ENCODE results near the gene TYSND1.

Gene TYSND1

GRCh38 chr10:70146489-70147258 is at the start of gene TYSND1:
Gene TYSND1 (minus strand): TSS chr10:70146700. CDS start chr10:70146586, 114 bp downstream.
- peak; percentile 97 for DNase-seq (ENCODE audit: low read depth, low spot score)
- no peaks in the 10 kb centered on the region; the same call in 1 of the 2 replicates for H3K36me3 ChIP-seq (ENCODE audit: control insufficient read depth, insufficient read depth, low read length)
- H3K27ac ChIP-seq (ENCODE audit: low read length), result no peak within 1 kb of the TSS
- no peaks in the 10 kb centered on the region for H3K9me3 ChIP-seq (ENCODE audit: control insufficient read depth, insufficient read depth, low read length)
- 0 out of 2 replicates have a peak, but pooled peaks cover 2% of the 10 kb centered on the region for H3K4me1 ChIP-seq (ENCODE audit: control insufficient read depth, insufficient read depth, low read length)
- no CpG with 5 or more reads among the region's 39 CpGs for WGBS (ENCODE audit: insufficient coverage, insufficient read length)
- H3K4me3 ChIP-seq (ENCODE audit: low read length), result peak within 1 kb of the TSS; percentile 66; the same call in 1 of the 2 replicates
- H3K27me3 ChIP-seq (ENCODE audit: control insufficient read depth, insufficient read depth, low read length), result no peaks in the 10 kb centered on the region

GRCh38 chr10:70193391-70193844 is 46.9 kb upstream of the TYSND1 start:
- no peak overlapping the region for H3K4me3 ChIP-seq (ENCODE audit: low read length)
- H3K27ac ChIP-seq (ENCODE audit: low read length), result no peak overlapping the region
- DNase-seq (ENCODE audit: low read depth, low spot score), result no peak
- no peaks in the 10 kb centered on the region for H3K36me3 ChIP-seq (ENCODE audit: control insufficient read depth, insufficient read depth, low read length)
- H3K4me1 ChIP-seq (ENCODE audit: control insufficient read depth, insufficient read depth, low read length), result no peaks in the 10 kb centered on the region
- H3K9me3 ChIP-seq (ENCODE audit: control insufficient read depth, insufficient read depth, low read length), result no peaks in the 10 kb centered on the region
- no CpG with 5 or more reads among the region's 7 CpGs for WGBS (ENCODE audit: insufficient coverage, insufficient read length)
- no peaks in the 10 kb centered on the region for H3K27me3 ChIP-seq (ENCODE audit: control insufficient read depth, insufficient read depth, low read length)

- no peak overlapping the region for H3K4me3 ChIP-seq (ENCODE audit: low read length)
- no peaks in the 10 kb centered on the region for H3K4me1 ChIP-seq (ENCODE audit: control insufficient read depth, insufficient read depth, low read length)
- no peaks in the 10 kb centered on the region for H3K9me3 ChIP-seq (ENCODE audit: control insufficient read depth, insufficient read depth, low read length)
- no peak overlapping the region for H3K27ac ChIP-seq (ENCODE audit: low read length)
- no peaks in the 10 kb centered on the region for H3K27me3 ChIP-seq (ENCODE audit: control insufficient read depth, insufficient read depth, low read length)
- WGBS (ENCODE audit: insufficient coverage, insufficient read length), result no CpG with 5 or more reads among the region's 5 CpGs
- DNase-seq (ENCODE audit: low read depth, low spot score), result no peak
- no peaks in the 10 kb centered on the region for H3K36me3 ChIP-seq (ENCODE audit: control insufficient read depth, insufficient read depth, low read length)
Measured at GRCh38 chr10:70192326-70192968, 45.9 kb upstream of the TYSND1 start.

GRCh38 chr10:70191972-70192305 is 45.4 kb upstream of the TYSND1 start:
- no peak overlapping the region for H3K27ac ChIP-seq (ENCODE audit: low read length)
- no peaks in the 10 kb centered on the region for H3K4me1 ChIP-seq (ENCODE audit: control insufficient read depth, insufficient read depth, low read length)
- no peaks in the 10 kb centered on the region for H3K9me3 ChIP-seq (ENCODE audit: control insufficient read depth, insufficient read depth, low read length)
- DNase-seq (ENCODE audit: low read depth, low spot score), result no peak
- no peaks in the 10 kb centered on the region for H3K36me3 ChIP-seq (ENCODE audit: control insufficient read depth, insufficient read depth, low read length)
- no peak overlapping the region for H3K4me3 ChIP-seq (ENCODE audit: low read length)
- H3K27me3 ChIP-seq (ENCODE audit: control insufficient read depth, insufficient read depth, low read length), result no peaks in the 10 kb centered on the region

- H3K27ac ChIP-seq (ENCODE audit: low read length), result no peak overlapping the region
Measured at GRCh38 chr10:70191161-70191971, 44.9 kb upstream of the TYSND1 start.

GRCh38 chr10:70190581-70190980 is 44.1 kb upstream of the TYSND1 start:
- DNase-seq (ENCODE audit: low read depth, low spot score), result no peak
- no peaks in the 10 kb centered on the region for H3K36me3 ChIP-seq (ENCODE audit: control insufficient read depth, insufficient read depth, low read length)
- H3K4me1 ChIP-seq (ENCODE audit: control insufficient read depth, insufficient read depth, low read length), result no peaks in the 10 kb centered on the region
- no CpG with 5 or more reads among the region's 5 CpGs for WGBS (ENCODE audit: insufficient coverage, insufficient read length)
- H3K27ac ChIP-seq (ENCODE audit: low read length), result no peak overlapping the region
- H3K9me3 ChIP-seq (ENCODE audit: control insufficient read depth, insufficient read depth, low read length), result no peaks in the 10 kb centered on the region
- no peak overlapping the region for H3K4me3 ChIP-seq (ENCODE audit: low read length)
- H3K27me3 ChIP-seq (ENCODE audit: control insufficient read depth, insufficient read depth, low read length), result no peaks in the 10 kb centered on the region

More at GRCh38 chr10:70191161-70191971, 44.9 kb upstream of the TYSND1 start:
- Histone ChIP-seq H3K36me3 (ENCODE audit: control insufficient read depth, insufficient read depth, low read length) (no peaks in the 10 kb centered on the region), H3K4me3 (ENCODE audit: low read length) (no peak overlapping the region), H3K9me3 (ENCODE audit: control insufficient read depth, insufficient read depth, low read length) (no peaks in the 10 kb centered on the region), H3K27me3 (ENCODE audit: control insufficient read depth, insufficient read depth, low read length) (no peaks in the 10 kb centered on the region), H3K4me1 (ENCODE audit: control insufficient read depth, insufficient read depth, low read length) (no peaks in the 10 kb centered on the region)
- no CpG with 5 or more reads among the region's 4 CpGs for WGBS (ENCODE audit: insufficient coverage, insufficient read length)
- no peak for DNase-seq (ENCODE audit: low read depth, low spot score)

- no peak overlapping the region for H3K4me3 ChIP-seq (ENCODE audit: low read length)
- no peaks in the 10 kb centered on the region for H3K4me1 ChIP-seq (ENCODE audit: control insufficient read depth, insufficient read depth, low read length)
- no peaks in the 10 kb centered on the region for H3K27me3 ChIP-seq (ENCODE audit: control insufficient read depth, insufficient read depth, low read length)
- no peaks in the 10 kb centered on the region for H3K36me3 ChIP-seq (ENCODE audit: control insufficient read depth, insufficient read depth, low read length)
- DNase-seq (ENCODE audit: low read depth, low spot score), result no peak
- no peak overlapping the region for H3K27ac ChIP-seq (ENCODE audit: low read length)
- WGBS (ENCODE audit: insufficient coverage, insufficient read length), result no CpG with 5 or more reads among the region's 8 CpGs
- H3K9me3 ChIP-seq (ENCODE audit: control insufficient read depth, insufficient read depth, low read length), result no peaks in the 10 kb centered on the region
Measured at GRCh38 chr10:70190102-70190501, 43.6 kb upstream of the TYSND1 start.

GRCh38 chr10:70188768-70189167 is 42.3 kb upstream of the TYSND1 start:
- no peaks in the 10 kb centered on the region for H3K27me3 ChIP-seq (ENCODE audit: control insufficient read depth, insufficient read depth, low read length)
- WGBS (ENCODE audit: insufficient coverage, insufficient read length), result no CpG with 5 or more reads among the region's 1 CpG
- no peaks in the 10 kb centered on the region for H3K4me1 ChIP-seq (ENCODE audit: control insufficient read depth, insufficient read depth, low read length)
- no peak overlapping the region for H3K27ac ChIP-seq (ENCODE audit: low read length)
- H3K36me3 ChIP-seq (ENCODE audit: control insufficient read depth, insufficient read depth, low read length), result no peaks in the 10 kb centered on the region
- DNase-seq (ENCODE audit: low read depth, low spot score), result no peak
- no peaks in the 10 kb centered on the region for H3K9me3 ChIP-seq (ENCODE audit: control insufficient read depth, insufficient read depth, low read length)
- no peak overlapping the region for H3K4me3 ChIP-seq (ENCODE audit: low read length)

GRCh38 chr10:70186571-70186970 is 40.1 kb upstream of the TYSND1 start:
- H3K27ac ChIP-seq (ENCODE audit: low read length), result no peak overlapping the region

GRCh38 chr10:70186090-70186489 is 39.6 kb upstream of the TYSND1 start:
- Histone ChIP-seq H3K4me1 (ENCODE audit: control insufficient read depth, insufficient read depth, low read length) (no peaks in the 10 kb centered on the region), H3K27me3 (ENCODE audit: control insufficient read depth, insufficient read depth, low read length) (no peaks in the 10 kb centered on the region), H3K27ac (ENCODE audit: low read length) (no peak overlapping the region), H3K36me3 (ENCODE audit: control insufficient read depth, insufficient read depth, low read length) (no peaks in the 10 kb centered on the region), H3K4me3 (ENCODE audit: low read length) (no peak overlapping the region), H3K9me3 (ENCODE audit: control insufficient read depth, insufficient read depth, low read length) (no peaks in the 10 kb centered on the region)
- DNase-seq (ENCODE audit: low read depth, low spot score), result no peak
- WGBS (ENCODE audit: insufficient coverage, insufficient read length), result no CpG with 5 or more reads among the region's 5 CpGs

More at GRCh38 chr10:70186571-70186970, 40.1 kb upstream of the TYSND1 start:
- H3K9me3 ChIP-seq (ENCODE audit: control insufficient read depth, insufficient read depth, low read length), result no peaks in the 10 kb centered on the region
- no peak for DNase-seq (ENCODE audit: low read depth, low spot score)
- WGBS (ENCODE audit: insufficient coverage, insufficient read length), result no CpG with 5 or more reads among the region's 3 CpGs
- no peaks in the 10 kb centered on the region for H3K4me1 ChIP-seq (ENCODE audit: control insufficient read depth, insufficient read depth, low read length)
- H3K27me3 ChIP-seq (ENCODE audit: control insufficient read depth, insufficient read depth, low read length), result no peaks in the 10 kb centered on the region
- no peak overlapping the region for H3K4me3 ChIP-seq (ENCODE audit: low read length)
- H3K36me3 ChIP-seq (ENCODE audit: control insufficient read depth, insufficient read depth, low read length), result no peaks in the 10 kb centered on the region

Data from iPS DF 6.9 (cell line).